Epithelial cell of proximal tubule (primary cell): ENCODE results near the gene NAV2. TPM values are rescaled to one million over a fixed set of nuclear protein-coding genes. Genes with fewer than 3 reads are reported as not detected.

ENCODE experiments used
- DNase-seq: peaks from one replicate; pipeline ENCODE4 v3.0.0-alpha.2; 2011; ENCODE audit warnings: low read depth
- H3K4me3 ChIP-seq: 2 replicates; pipeline ENCODE4 v1.5.1; 2011; ENCODE audit warnings: low read depth, mild to moderate bottlenecking, low read length
- CTCF ChIP-seq: conservative IDR thresholded peaks from 2 replicates; pipeline ENCODE4 v1.5.1; 2012; ENCODE audit warnings: low read depth, mild to moderate bottlenecking, low read length
- total RNA-seq: library from RNA; depleted of rRNA; stranded (reverse); fragments of >200 nt; gene quantifications from 2 replicates; pipeline ENCODE4 v1.2.3, GENCODE V29; 2015

Gene NAV2
- total RNA-seq, 1 donor from 2014 or later, result 19.0 TPM

- no peak for DNase-seq
- TF ChIP-seq CTCF, result no peak
- no peak overlapping the region for H3K4me3 ChIP-seq
These were observed 222.2 kb downstream of the NAV2 start for GRCh38 chr11:19934828-19935259.

DNA sequence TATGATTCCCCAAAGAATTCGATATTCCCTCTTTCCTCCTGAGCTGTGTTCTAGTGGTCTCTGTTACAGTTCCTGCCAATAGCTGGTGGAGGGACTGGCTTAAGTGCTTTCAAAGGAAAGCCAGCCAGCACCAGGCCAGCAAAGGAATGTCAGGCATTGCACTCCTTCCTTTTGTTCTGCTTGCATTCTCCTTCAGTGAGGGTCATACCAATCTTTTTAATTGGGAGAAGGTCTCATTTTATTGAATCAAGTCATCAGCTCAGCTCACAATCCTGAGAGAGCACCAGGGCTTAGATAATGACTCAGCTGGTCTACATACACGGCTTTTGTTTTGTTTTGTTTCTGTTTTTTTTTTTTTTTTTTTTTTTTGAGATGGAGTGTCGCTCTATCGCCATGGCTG, 222.9 kb downstream of the NAV2 start:
- no peak overlapping the region for H3K4me3 ChIP-seq
- DNase-seq, result no peak
- no peak for TF ChIP-seq CTCF

DNA sequence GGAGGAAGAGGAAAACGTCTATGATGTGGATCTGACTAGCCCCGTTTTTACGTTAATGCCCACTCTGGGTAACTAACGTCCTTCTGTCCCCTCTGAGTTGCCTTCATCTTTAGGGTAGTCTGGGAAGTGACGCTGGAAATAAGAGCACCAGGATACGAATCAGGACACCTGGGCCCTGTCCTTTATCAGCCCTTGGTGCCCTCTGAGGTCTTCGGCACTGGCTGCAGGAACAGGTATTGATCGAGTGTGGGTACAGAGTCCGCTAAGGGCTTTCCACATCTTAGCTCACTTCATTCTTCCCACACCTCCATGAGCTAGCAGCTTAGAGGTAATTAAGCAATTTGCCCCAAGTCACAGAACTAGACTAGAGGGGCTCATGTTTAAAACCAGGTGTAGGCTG, 223.8 kb downstream of the NAV2 start:
- TF ChIP-seq CTCF, result no peak
- no peak for DNase-seq
- no peak overlapping the region for H3K4me3 ChIP-seq

GRCh38 chr11:19938169-19938856, 225.7 kb downstream of the NAV2 start:
- no peak for DNase-seq
- TF ChIP-seq CTCF, result peak; percentile 89
- no peak overlapping the region for H3K4me3 ChIP-seq

DNA sequence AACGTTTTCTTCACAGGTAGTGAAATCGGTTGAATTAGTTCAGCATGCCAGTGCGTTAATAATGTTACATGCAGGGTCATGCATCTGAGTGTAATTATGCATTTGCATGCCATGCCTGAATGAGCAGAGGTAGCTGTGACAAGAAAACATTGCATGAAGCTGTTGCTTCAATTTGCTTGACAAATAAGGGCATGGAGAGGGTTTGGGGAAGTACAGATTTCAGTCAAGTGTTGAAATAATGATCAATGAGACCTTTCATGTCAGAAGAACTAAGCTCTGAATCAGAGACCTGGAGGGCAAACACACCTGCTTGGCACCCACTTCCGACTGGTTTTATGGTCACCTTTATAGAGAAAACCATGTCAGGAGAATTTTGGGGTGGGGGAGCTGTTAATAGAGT, 226.2 kb downstream of the NAV2 start:
- no peak overlapping the region for H3K4me3 ChIP-seq
- DNase-seq, result no peak
- no peak for TF ChIP-seq CTCF

DNA sequence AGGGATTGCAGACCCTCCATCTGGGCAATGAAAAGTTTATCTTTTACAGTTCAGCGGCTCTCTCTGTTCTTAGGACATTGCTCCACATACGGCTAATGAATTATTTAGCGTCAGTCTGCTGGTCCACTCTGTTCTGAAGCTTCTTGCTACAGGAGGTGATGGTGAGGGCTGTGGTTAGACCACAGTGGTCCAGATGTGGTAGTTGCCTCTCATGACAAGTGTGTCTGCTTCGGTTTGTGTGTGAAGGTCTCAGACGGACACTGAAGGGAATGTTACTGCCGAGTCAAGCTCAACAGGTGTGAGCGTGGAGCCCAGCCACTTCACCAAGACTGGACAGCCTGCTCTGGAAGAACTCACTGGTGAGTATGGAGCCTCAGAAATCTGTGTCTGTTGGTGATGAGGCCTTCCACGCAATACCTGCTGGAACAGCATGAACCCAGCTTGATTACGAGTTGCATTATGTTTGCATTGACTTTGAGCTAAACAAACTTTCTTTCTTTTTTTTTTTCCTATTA, 226.8 kb downstream of the NAV2 start:
- no peak for DNase-seq
- TF ChIP-seq CTCF, result no peak
- H3K4me3 ChIP-seq, result no peak overlapping the region

DNA sequence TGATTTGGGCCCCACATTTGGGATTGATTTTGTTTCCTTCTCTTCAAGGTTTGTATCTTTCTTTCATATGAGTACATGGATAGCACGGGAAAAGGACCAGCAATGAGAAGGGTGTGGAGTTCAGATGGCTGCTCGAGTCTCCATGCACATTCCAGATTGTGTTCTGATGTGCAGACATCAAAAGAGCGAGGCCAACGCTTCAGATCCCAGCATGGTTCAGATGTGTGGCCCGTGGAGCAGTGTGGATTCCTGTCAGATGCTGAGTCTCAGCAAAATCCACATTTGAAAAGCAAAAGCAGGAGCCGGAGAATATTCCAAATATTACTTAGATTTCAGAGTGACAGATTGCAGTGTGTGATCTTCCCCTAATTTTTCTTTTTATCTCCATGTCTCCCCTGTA, 228.2 kb downstream of the NAV2 start:
- TF ChIP-seq CTCF, result no peak
- no peak for DNase-seq
- no peak overlapping the region for H3K4me3 ChIP-seq
